GM19240 (cell line): ENCODE data around the gene ZNF169.
"Not testable (repeated sequence)": the region's sequence is repeated elsewhere in the genome, so short reads cannot be mapped to it uniquely, and the experiment has no call there.

ENCODE experiments used
- DNase-seq: peaks from one replicate; pipeline ENCODE4 v3.0.0; 2011; ENCODE audit warnings: low spot score; ENCODE audit not compliant: insufficient read length

The ZNF169 gene

GRCh38 chr9:94286116-94286515, 27.0 kb downstream of the ZNF169 start:
- DNase-seq = no peak

- no peak for DNase-seq
These were observed 28.9 kb downstream of the ZNF169 start for GRCh38 chr9:94287877-94288513.

GRCh38 chr9:94289691-94290090, 30.6 kb downstream of the ZNF169 start:
- no peak for DNase-seq

- no peak for DNase-seq
These were observed 40.0 kb downstream of the ZNF169 start for GRCh38 chr9:94298949-94299599.

GRCh38 chr9:94300470-94301301, 41.6 kb downstream of the ZNF169 start:
- no peak for DNase-seq

- no peak for DNase-seq
These were observed 42.5 kb downstream of the ZNF169 start for GRCh38 chr9:94301583-94301982.

GRCh38 chr9:94302426-94302825, 43.3 kb downstream of the ZNF169 start:
- DNase-seq = no peak

GRCh38 chr9:94303321-94303720, 44.2 kb downstream of the ZNF169 start:
- no peak for DNase-seq

- DNase-seq = not testable (repeated sequence)
These were observed 56.2 kb downstream of the ZNF169 start for GRCh38 chr9:94315034-94315984.

GRCh38 chr9:94316236-94316635, 57.1 kb downstream of the ZNF169 start:
- not testable (repeated sequence) for DNase-seq

- DNase-seq = not testable (repeated sequence)
These were observed 59.0 kb downstream of the ZNF169 start for GRCh38 chr9:94317949-94318657.

GRCh38 chr9:94322342-94322940, 63.3 kb downstream of the ZNF169 start:
- DNase-seq = not testable (repeated sequence)

GRCh38 chr9:94323153-94323798, 64.2 kb downstream of the ZNF169 start:
- DNase-seq = not testable (repeated sequence)

- not testable (repeated sequence) for DNase-seq
These were observed 66.5 kb downstream of the ZNF169 start for GRCh38 chr9:94325583-94325982.

GRCh38 chr9:94328544-94328943, 69.4 kb downstream of the ZNF169 start, which contains the start of gene NUTM2F:
TSS of gene NUTM2F (minus strand) at chr9:94328644. CDS start at chr9:94328623, 21 bp downstream.
- DNase-seq = not testable (repeated sequence)

- DNase-seq = not testable (repeated sequence)
These were observed 77.3 kb downstream of the ZNF169 start for GRCh38 chr9:94336445-94336844.

- not testable (repeated sequence) for DNase-seq
These were observed 79.6 kb downstream of the ZNF169 start for GRCh38 chr9:94338723-94339122.

GRCh38 chr9:94339657-94340056, 80.6 kb downstream of the ZNF169 start:
- not testable (repeated sequence) for DNase-seq

GRCh38 chr9:94340750-94341149, 81.7 kb downstream of the ZNF169 start:
- not testable (repeated sequence) for DNase-seq
